NCI-H345 treated with DMSO at 0.1 percent for 48 hours (cell line): Measurements from ENCODE around the gene CEP112.
"Not testable (repeated sequence)": the region's sequence is repeated elsewhere in the genome, so short reads cannot be mapped to it uniquely, and the experiment has no call there.

Source experiments
- DNase-seq: peaks from one replicate; lab custom pipeline; 2025; ENCODE audit not compliant: unreplicated experiment; lab: John Stamatoyannopoulos, UW

CEP112 gene

DNA sequence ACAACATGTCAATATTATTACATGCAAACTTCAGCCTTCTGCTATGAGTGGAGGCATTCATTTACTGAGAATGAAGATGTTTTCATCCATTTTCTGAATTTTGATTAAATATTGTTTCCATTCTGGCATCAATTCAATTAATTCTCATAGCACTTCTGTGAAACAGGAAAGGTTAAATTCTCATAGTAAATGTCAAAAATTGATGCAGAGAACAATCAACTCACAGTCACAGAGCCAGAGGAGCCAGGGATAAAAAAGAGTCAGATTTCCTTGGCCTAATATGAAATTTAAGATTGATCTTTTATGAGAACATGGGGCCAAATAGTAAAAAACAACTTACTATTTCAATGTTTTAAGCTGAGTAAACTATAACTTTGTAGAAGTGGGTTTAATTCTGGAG lies 446.7 kb downstream of the CEP112 start:
- no peak for DNase-seq

- DNase-seq: no peak
These were observed 448.7 kb downstream of the CEP112 start for GRCh38 chr17:65743308-65743655.

DNA sequence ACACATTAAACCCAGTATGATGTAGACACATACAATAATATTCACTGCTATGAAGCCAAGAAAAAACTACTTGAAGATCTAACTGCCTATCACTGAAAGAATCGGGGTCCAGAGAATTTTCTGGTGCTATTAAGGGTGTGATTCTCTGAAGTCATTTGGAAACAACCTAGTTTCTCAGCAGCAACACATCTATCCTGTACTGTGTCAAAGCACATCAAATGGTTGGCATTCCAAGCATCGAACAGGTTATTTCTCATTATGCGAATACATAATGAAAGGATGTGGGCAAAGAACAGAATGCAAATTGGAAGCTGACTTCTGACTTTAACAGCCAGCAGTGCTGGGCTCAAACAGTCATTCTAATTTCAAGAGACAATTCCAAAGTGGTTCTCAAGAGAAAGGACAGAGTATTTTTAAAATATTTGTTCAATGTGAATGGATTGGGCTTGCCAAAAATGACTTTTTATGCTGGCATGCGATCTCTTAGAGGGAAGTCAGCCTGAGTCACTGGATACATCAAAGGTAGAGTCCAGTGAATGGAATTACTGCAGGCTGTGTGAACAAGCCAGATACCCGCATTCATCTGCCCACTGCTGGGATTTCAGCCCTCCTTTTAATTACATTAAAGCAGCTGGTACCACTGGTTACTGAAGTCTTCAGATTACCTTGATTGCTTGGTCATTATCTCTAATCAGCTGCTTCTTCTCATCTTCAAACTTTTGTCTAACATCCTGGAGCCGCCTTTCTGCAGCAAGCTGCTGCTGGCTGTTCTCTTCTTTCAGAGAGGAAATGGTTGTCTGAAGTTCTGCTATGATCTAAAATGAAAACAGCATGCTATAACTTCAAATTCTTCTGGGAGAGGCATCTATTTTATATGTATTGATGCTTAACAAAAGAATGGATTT lies 449.3 kb downstream of the CEP112 start:
- no peak for DNase-seq

DNA sequence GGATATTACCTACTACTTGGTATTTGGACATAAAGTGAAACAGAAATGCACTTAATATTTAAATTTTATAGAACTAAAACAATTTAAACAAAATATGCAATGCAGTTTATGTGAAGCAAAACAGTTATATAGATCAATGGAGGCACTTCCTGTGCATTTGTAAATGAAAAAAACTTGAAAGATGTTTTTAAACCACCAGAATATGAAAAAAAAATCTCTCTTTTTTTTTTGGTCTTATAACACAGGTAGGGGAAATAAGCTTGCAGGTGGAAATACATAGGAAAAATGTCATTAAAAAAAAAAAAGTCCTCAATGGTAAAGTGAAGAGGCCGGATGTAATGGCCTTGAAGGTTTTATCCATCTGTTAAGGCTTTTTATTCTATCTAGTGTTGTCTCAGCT lies 450.2 kb downstream of the CEP112 start:
- no peak for DNase-seq

- DNase-seq: no peak
These were observed 452.9 kb downstream of the CEP112 start for GRCh38 chr17:65739034-65739433.

DNA sequence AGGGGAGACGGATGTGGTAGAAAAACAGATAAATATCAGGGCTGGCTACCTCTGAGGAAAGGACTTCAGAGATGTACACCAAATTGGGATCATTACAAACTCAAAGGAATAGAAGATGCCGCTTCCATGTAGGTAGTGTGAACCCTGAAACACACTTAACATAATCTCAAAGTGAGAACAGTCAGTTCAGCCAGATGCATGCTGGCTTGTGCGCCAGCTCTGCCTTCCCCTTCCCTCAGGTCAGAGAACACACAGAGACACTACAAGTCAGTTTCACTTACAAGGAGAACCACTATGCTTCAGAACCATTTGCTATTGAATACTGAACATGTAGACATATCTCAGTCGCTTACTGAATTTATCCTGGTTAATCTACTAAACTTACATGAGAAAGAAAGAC lies 454.5 kb downstream of the CEP112 start:
- DNase-seq: no peak

DNA sequence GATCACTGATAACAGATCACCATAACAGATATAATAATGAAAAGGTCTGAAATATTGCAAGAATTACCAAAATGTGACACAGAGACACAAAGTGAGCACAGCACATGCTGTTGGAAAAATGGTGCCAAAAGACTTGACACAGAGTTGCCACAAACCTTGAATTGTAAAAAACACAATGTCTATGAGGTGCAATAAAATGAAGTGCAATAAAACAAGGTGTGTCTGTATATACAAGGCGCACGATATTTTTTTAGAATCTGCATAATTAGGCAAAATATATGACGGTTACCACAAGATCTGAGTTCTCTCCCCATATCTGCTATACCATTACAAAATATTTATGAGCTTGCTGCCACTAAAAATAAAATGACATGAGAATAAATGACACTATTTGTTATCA lies 458.6 kb downstream of the CEP112 start:
- DNase-seq: no peak

GRCh38 chr17:65732667-65733066 lies 459.3 kb downstream of the CEP112 start:
- not testable (repeated sequence) for DNase-seq

GRCh38 chr17:65730711-65731169 lies 461.2 kb downstream of the CEP112 start:
- no peak for DNase-seq

GRCh38 chr17:65729207-65729606 lies 462.7 kb downstream of the CEP112 start:
- DNase-seq: no peak

DNA sequence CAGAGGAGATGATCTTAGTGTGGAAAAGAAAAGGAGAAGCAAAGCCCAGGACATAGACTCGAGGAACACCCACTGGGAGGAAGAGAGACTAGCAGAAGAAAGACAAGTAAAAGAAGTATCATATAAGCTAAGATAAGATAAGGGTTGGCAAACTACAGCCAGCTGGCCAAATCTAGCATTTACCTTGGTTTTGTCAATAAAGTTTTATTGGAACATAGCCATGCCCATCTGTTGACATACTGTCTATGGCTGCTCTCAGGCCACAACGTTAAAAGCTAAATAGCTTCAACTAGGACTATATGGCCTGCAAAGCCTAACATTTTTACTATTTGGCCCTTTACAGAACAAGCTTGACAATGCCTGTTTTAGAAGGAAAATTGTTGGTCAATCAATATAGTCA lies 464.1 kb downstream of the CEP112 start:
- DNase-seq: no peak

DNA sequence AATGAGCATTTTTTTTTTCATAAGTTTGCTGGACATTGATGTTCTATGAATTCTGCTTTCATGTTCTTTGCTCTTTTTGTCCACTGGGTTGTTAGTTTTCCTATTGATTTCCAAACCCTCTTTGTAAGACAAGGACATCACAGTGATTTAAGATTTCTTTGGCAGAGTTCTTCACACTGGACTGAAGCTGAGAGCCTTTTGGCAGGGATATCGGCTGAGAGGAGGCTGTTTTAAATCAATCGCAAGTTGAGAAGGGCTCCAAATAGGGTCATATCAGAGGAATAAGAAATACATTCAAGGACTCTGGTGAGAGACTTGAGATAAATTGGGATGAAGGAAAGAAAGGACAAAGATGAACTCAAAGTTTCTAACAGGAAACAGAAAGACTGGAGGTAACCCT lies 464.7 kb downstream of the CEP112 start:
- DNase-seq: no peak

- no peak for DNase-seq
These were observed 468.3 kb downstream of the CEP112 start for GRCh38 chr17:65723431-65724151.

DNA sequence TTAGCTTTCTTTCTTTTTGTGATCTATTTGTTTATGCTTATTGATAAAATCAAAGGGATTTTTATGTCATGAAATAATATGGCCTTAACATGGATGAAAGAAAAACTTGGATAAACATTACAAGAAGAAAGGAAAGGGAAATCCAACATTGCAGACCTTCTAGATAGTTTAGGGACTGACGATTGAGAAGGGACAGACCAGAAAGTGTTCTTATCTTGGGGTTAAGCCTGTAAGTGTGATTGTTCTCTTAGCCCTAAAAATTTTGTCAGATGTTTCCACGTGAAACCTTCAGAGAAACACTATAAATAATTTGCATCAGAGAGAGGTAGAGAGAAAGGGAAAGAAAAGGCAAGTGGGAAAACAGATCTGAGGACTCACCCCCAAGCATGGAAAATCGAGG lies 473.3 kb downstream of the CEP112 start:
- no peak for DNase-seq

DNA sequence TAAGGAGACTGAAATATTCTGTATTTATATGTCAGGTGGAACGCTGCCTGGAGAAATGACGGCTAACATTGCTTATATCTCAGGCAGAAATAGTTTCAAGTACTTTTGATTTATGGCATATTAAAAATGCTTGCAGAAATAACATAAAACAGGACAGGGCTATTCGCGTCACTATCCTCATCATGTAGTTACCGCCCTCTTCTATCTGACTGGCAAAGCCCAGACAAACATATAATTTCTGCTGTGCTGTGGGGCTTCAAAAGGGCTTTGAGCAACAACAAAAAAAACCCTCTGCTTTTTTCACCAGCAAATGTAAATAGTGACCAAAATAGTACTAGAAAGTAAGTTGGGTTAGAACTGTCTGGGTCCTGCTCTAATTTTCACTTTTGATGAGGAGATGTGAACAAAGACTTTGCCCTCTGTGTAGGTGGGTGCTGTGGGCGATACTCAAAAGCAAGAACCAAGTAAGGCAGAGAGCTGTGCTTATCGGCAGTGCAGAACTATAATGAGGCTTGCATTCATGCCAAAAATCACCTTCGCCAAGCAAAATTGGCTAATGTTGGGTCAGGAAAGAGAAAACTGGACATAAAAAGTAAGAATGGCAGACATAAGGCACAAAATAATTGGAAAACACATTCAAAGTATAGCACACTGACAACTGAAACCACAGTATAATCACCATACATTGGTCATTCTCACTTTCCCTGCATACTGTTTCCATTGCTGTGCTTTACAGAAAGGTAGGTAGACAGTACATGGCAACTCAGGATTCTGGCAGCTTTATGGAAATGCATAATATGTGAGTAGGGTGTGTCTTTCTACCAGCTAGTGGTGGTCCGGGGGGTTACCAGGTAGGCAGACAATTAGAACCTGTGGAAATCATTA lies 479.3 kb downstream of the CEP112 start:
- DNase-seq: no peak

- DNase-seq: no peak
These were observed 480.2 kb downstream of the CEP112 start for GRCh38 chr17:65711671-65712276.

- DNase-seq: no peak
These were observed 484.2 kb downstream of the CEP112 start for GRCh38 chr17:65707780-65708179.

GRCh38 chr17:65704731-65705130 lies 487.2 kb downstream of the CEP112 start:
- DNase-seq: no peak

DNA sequence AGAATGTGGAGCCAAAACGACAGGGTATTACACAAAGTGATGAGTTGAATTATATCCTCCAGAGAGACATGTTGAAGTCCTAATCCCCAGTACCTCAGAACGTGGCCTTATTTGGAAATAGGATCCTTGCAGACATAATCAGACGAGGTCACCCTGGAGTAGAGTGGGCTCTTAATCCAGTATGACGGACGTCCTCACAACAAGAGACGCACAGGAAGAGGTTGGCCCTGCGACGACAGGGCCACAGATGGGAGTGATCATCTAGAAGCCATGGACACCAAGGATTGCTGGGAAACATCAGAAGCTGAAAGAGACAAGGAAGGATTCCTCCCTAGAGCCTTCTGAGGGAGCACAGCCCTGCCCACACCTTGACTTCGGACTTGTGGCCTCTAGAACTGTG lies 488.0 kb downstream of the CEP112 start:
- no peak for DNase-seq

DNA sequence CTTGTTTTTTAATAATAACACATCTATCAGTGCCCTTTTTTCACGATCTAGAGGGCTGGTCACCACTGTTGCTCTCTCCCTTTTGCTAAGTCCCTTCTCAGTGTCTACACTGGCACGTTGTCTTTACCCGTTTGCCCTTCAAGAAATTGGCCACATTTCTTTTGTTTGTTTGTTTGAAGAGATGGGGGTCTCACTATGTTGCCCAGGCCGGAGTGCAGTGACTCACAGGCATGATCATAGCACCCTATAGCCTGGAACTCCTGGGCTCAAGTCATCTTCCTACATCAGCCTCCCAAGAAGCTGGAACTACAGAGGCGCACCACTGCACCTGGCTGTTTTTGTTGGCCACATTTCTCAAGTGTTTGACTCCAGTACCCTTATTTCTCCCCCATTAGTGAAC lies 492.5 kb downstream of the CEP112 start:
- DNase-seq: no peak
